HEK293 (cell line): Measurements from ENCODE around the gene TUT4.
A peak's percentile ranks its signal among the peaks of the same experiment; 100 is the strongest.

Source experiments
- CTCF ChIA-PET: fragments of 350-600 bp; formaldehyde crosslinking; extraction: SDS; loops from one replicate; lab custom pipeline; 2021; ENCODE audit warnings: antibody characterized with exemption; lab: Yijun Ruan, JAX
- POLR2A ChIA-PET: fragments of 300-600 bp; formaldehyde crosslinking; extraction: SDS; loops from one replicate; lab custom pipeline; 2020; ENCODE audit warnings: antibody characterized with exemption, inconsistent platforms; lab: Yijun Ruan, JAX
- H3K27ac ChIP-seq: fragments of 200-500 bp; sonication (Bioruptor generic); 2 replicates; pipeline ENCODE4 v1.5.1; 2014; ENCODE audit warnings: low read depth, low read length, control low read depth, inconsistent platforms; ENCODE audit errors: extremely low read depth
- H3K36me3 ChIP-seq, 2 experiments: fragments of 200-500 bp in 1 of 2; sonication (Bioruptor generic) in 1 of 2; 1 replicate in 1 of 2; 2 replicates in 1 of 2; pipeline ENCODE4 v1.5.1; 2014 to 2017; ENCODE audit warnings: inconsistent platforms in 2 of 2, low read length in 2 of 2; ENCODE audit not compliant: control insufficient read depth in 2 of 2, insufficient read depth in 1 of 2
- H3K4me1 ChIP-seq: fragments of 200-500 bp; sonication (Bioruptor generic); 2 replicates; pipeline ENCODE4 v1.5.1; 2014; ENCODE audit warnings: mild to moderate bottlenecking, low read length, inconsistent platforms; ENCODE audit not compliant: control insufficient read depth, insufficient read depth
- H3K4me3 ChIP-seq: 2 replicates; pipeline ENCODE4 v1.5.1; 2011; ENCODE audit warnings: low read depth, mild to moderate bottlenecking, control low read depth, low read length, moderate library complexity
- H3K9me3 ChIP-seq: fragments of 200-500 bp; sonication (Bioruptor generic); 2 replicates; pipeline ENCODE4 v1.5.1; 2014; ENCODE audit warnings: low read depth, low read length, inconsistent platforms; ENCODE audit not compliant: control insufficient read depth, insufficient read depth
- FEZF1 ChIP-seq: fragments of 450-650 bp; formaldehyde crosslinking; IDR thresholded peaks from 2 replicates; pipeline ENCODE4 v1.5.1; 2016; ENCODE audit warnings: missing biosample characterization, missing genetic modification characterization
- GFI1B ChIP-seq: fragments of 450-650 bp; formaldehyde crosslinking; IDR thresholded peaks from 2 replicates; pipeline ENCODE4 v1.5.1; 2016; ENCODE audit warnings: missing biosample characterization, missing genetic modification characterization
- REPIN1 ChIP-seq: fragments of 450-650 bp; formaldehyde crosslinking; IDR thresholded peaks from 2 replicates; pipeline ENCODE4 v1.5.1; 2017; ENCODE audit warnings: missing biosample characterization, missing genetic modification characterization, low read depth
- ZBTB8A ChIP-seq: fragments of 450-650 bp; formaldehyde crosslinking; IDR thresholded peaks from 2 replicates; pipeline ENCODE4 v1.5.1; 2016; ENCODE audit warnings: missing biosample characterization, missing genetic modification characterization
- ZIC2 ChIP-seq: fragments of 450-650 bp; formaldehyde crosslinking; IDR thresholded peaks from 2 replicates; pipeline ENCODE4 v1.5.1; 2016; ENCODE audit warnings: missing biosample characterization, missing genetic modification characterization
- ZNF16 ChIP-seq: fragments of 450-650 bp; formaldehyde crosslinking; IDR thresholded peaks from 2 replicates; pipeline ENCODE4 v1.5.1; 2016; ENCODE audit warnings: low read depth, missing biosample characterization, missing genetic modification characterization
- ZNF223 ChIP-seq: fragments of 450-650 bp; formaldehyde crosslinking; IDR thresholded peaks from 2 replicates; pipeline ENCODE4 v1.5.1; 2016; ENCODE audit warnings: missing biosample characterization, missing genetic modification characterization
- ZNF266 ChIP-seq: fragments of 450-650 bp; formaldehyde crosslinking; IDR thresholded peaks from 2 replicates; pipeline ENCODE4 v1.5.1; 2016; ENCODE audit warnings: missing biosample characterization, missing genetic modification characterization, low read depth
- ZNF571 ChIP-seq: fragments of 450-650 bp; formaldehyde crosslinking; IDR thresholded peaks from 2 replicates; pipeline ENCODE4 v1.5.0; 2017; ENCODE audit warnings: missing biosample characterization, missing genetic modification characterization
- ZNF621 ChIP-seq: fragments of 450-650 bp; formaldehyde crosslinking; IDR thresholded peaks from 2 replicates; pipeline ENCODE4 v1.5.1; 2017; ENCODE audit warnings: missing biosample characterization, missing genetic modification characterization
- ZNF660 ChIP-seq: fragments of 450-650 bp; IDR thresholded peaks from 2 replicates; pipeline ENCODE4 v1.5.1; 2018; ENCODE audit warnings: missing biosample characterization, mild to moderate bottlenecking, missing genetic modification characterization
- ZNF701 ChIP-seq: fragments of 450-650 bp; formaldehyde crosslinking; IDR thresholded peaks from 2 replicates; pipeline ENCODE4 v1.5.1; 2016; ENCODE audit warnings: missing biosample characterization, missing genetic modification characterization
- ZNF76 ChIP-seq: fragments of 450-650 bp; formaldehyde crosslinking; IDR thresholded peaks from 2 replicates; pipeline ENCODE4; 2016; ENCODE audit warnings: low read depth, missing biosample characterization, missing genetic modification characterization, borderline replicate concordance
- TF ChIP-seq, protein P1 (sequence below): IDR thresholded peaks from 2 replicates; pipeline ENCODE4 v1.6.1; 2011; ENCODE audit warnings: mild to moderate bottlenecking, low read depth, low read length, borderline replicate concordance
- TF ChIP-seq, protein P2 (sequence below): fragments of 450-650 bp; formaldehyde crosslinking; IDR thresholded peaks from 2 replicates; pipeline ENCODE4 v1.5.1; 2017; ENCODE audit warnings: missing biosample characterization, missing genetic modification characterization
- TF ChIP-seq, protein P3 (sequence below): fragments of 450-650 bp; formaldehyde crosslinking; IDR thresholded peaks from 2 replicates; pipeline ENCODE4; 2016; ENCODE audit warnings: missing biosample characterization, missing genetic modification characterization

TUT4 gene

GRCh38 chr1:52403566-52404115 lies 149.3 kb downstream of the TUT4 start (continued):
- TF ChIP-seq ZNF16 (no peak), GFI1B (no peak), ZBTB8A (tag by site-specific recombination) (peak; percentile 73), ZNF223 (no peak), ZNF621 (tag by site-specific recombination) (no peak), ZNF660 (tag by site-specific recombination) (0 out of 2 replicates have a peak, but pooled peaks have one; percentile 9), REPIN1 (tag by site-specific recombination) (no peak)
- TF ChIP-seq, protein P1, sequence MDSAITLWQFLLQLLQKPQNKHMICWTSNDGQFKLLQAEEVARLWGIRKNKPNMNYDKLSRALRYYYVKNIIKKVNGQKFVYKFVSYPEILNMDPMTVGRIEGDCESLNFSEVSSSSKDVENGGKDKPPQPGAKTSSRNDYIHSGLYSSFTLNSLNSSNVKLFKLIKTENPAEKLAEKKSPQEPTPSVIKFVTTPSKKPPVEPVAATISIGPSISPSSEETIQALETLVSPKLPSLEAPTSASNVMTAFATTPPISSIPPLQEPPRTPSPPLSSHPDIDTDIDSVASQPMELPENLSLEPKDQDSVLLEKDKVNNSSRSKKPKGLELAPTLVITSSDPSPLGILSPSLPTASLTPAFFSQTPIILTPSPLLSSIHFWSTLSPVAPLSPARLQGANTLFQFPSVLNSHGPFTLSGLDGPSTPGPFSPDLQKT, result no peak

DNA sequence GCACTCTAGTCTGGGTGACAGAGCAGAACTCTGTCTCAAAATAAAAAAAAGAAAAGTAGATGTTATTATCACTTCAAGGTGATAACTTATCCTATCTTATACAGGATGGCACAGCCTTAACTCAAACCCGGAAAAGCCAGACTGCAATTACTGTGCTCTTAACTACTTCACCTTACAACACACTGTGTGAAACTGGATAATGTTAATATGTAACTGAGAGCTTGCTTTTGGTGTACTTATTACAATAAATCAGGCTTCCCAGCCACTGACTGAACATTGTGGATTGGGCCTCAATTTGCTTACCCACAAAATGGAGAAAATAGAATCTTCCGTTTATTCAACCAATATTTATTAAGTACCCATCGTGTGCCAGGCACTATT lies 150.0 kb downstream of the TUT4 start:
- Histone ChIP-seq H3K27ac (no peak overlapping the region), H3K36me3 (peaks cover 12 to 57% of the 10 kb centered on the region in 2 experiments; a peak in 2 of 3 replicates), H3K4me1 (no peaks in the 10 kb centered on the region), H3K4me3 (peak overlapping the region; percentile 83), H3K9me3 (no peaks in the 10 kb centered on the region)
- ChIA-PET CTCF (no interaction called here), POLR2A (no interaction called here)
- TF ChIP-seq ZIC2 (tag by site-specific recombination), result no peak
- no peak for TF ChIP-seq FEZF1 (tag by site-specific recombination)
- TF ChIP-seq ZNF76 (tag by site-specific recombination), result no peak

GRCh38 chr1:52400131-52400530 lies 152.8 kb downstream of the TUT4 start:
- TF ChIP-seq ZNF701 (tag by site-specific recombination), result no peak
- H3K4me3 ChIP-seq, result no peak overlapping the region
- POLR2A ChIA-PET, result interaction anchor here (1.1 kb wide), 1 partner anchor 8 kb away, joined by 3 read pairs; no protein-coding TSS in a partner anchor
- no peaks in the 10 kb centered on the region for H3K4me1 ChIP-seq
- CTCF ChIA-PET, result interaction anchor here (0.7 kb wide), 1 partner anchor 63 kb away, joined by 3 read pairs; no protein-coding TSS in a partner anchor
- peaks cover 12 to 64% of the 10 kb centered on the region in 2 experiments; a peak in 2 of 3 replicates for H3K36me3 ChIP-seq
- no peak overlapping the region for H3K27ac ChIP-seq
- H3K9me3 ChIP-seq, result no peaks in the 10 kb centered on the region

DNA sequence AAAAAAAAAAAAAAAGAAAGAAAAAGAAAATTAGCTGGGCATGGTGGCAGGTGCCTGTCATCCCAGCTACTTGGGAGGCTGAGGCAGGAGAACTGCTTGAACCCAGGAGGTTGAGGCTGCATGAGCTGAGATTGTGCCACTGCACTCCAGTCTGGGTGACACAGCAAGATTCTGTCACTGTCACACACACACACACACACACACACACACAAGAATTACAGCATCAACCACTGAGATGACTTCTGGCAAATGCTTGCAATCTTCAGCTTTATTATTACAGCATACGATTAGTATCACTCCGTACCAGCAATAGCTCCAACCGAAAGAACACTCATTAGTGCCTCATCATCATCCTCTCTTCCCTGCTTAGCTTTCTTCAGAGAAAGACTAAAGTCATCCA lies 153.3 kb downstream of the TUT4 start:
- CTCF ChIA-PET, result interaction anchor here (0.7 kb wide), 1 partner anchor 63 kb away, joined by 3 read pairs; no protein-coding TSS in a partner anchor

More for the DNA sequence above, 153.3 kb downstream of the TUT4 start:
- no peaks in the 10 kb centered on the region for H3K4me1 ChIP-seq
- no peak overlapping the region for H3K4me3 ChIP-seq
- POLR2A ChIA-PET, result interaction anchor here (0.7 to 1.1 kb wide), 2 partner anchors 8 to 682 kb away, joined by 3 read pairs; no protein-coding TSS in a partner anchor
- H3K27ac ChIP-seq, result no peak overlapping the region
- no peak for TF ChIP-seq ZNF571 (tag by site-specific recombination)
- TF ChIP-seq, protein P2, sequence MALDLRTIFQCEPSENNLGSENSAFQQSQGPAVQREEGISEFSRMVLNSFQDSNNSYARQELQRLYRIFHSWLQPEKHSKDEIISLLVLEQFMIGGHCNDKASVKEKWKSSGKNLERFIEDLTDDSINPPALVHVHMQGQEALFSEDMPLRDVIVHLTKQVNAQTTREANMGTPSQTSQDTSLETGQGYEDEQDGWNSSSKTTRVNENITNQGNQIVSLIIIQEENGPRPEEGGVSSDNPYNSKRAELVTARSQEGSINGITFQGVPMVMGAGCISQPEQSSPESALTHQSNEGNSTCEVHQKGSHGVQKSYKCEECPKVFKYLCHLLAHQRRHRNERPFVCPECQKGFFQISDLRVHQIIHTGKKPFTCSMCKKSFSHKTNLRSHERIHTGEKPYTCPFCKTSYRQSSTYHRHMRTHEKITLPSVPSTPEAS (tag by site-specific recombination), result peak; percentile 29; the same call in 1 of the 2 replicates
- TF ChIP-seq, protein P3, sequence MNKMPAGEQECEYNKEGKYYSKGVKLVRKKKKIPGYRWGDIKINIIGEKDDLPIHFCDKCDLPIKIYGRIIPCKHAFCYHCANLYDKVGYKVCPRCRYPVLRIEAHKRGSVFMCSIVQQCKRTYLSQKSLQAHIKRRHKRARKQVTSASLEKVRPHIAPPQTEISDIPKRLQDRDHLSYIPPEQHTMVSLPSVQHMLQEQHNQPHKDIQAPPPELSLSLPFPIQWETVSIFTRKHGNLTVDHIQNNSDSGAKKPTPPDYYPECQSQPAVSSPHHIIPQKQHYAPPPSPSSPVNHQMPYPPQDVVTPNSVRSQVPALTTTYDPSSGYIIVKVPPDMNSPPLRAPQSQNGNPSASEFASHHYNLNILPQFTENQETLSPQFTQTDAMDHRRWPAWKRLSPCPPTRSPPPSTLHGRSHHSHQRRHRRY, result no peak
- no peak for TF ChIP-seq ZNF266 (tag by site-specific recombination)
- TF ChIP-seq ZNF660 (tag by site-specific recombination), result no peak
- H3K9me3 ChIP-seq, result no peaks in the 10 kb centered on the region
- H3K36me3 ChIP-seq, result peaks cover 14 to 69% of the 10 kb centered on the region in 2 experiments; a peak in 2 of 3 replicates
